H9 (cell line): ENCODE results near the gene MOV10. TPM values are rescaled to one million over a fixed set of nuclear protein-coding genes. Genes with fewer than 3 reads are reported as not detected.

Source experiments
- DNase-seq: peaks from one replicate; pipeline ENCODE4 v3.0.0-alpha.2; 2017
- H2AFZ ChIP-seq: one replicate; pipeline ENCODE4 v1.6.1; 2013; ENCODE audit warnings: mild to moderate bottlenecking, low read length, control low read depth, moderate library complexity
- H2AK5ac ChIP-seq: 2 replicates; pipeline ENCODE4 v1.6.1; 2013; ENCODE audit warnings: low read length, control low read depth, mixed read lengths; ENCODE audit not compliant: insufficient read length
- H2BK120ac ChIP-seq: one replicate; pipeline ENCODE4 v1.6.1; 2013; ENCODE audit warnings: low read depth, mild to moderate bottlenecking, low read length, control low read depth, inconsistent platforms; ENCODE audit not compliant: poor library complexity, severe bottlenecking
- H2BK12ac ChIP-seq: 2 replicates; pipeline ENCODE4 v1.6.1; 2013; ENCODE audit warnings: low read length, control low read depth, mixed read lengths, low read depth; ENCODE audit not compliant: insufficient read length
- H2BK15ac ChIP-seq: 2 replicates; pipeline ENCODE4 v1.6.1; 2013; ENCODE audit warnings: low read depth, low read length, control low read depth
- H2BK20ac ChIP-seq: one replicate; pipeline ENCODE4 v1.6.1; 2013; ENCODE audit warnings: low read depth, mild to moderate bottlenecking, low read length, control low read depth, inconsistent platforms; ENCODE audit not compliant: poor library complexity, severe bottlenecking
- H2BK5ac ChIP-seq: 2 replicates; pipeline ENCODE4 v1.6.1; 2013; ENCODE audit warnings: low read length, control low read depth, mixed read lengths; ENCODE audit not compliant: insufficient read length
- H3K14ac ChIP-seq: 2 replicates; pipeline ENCODE4 v1.6.1; 2013; ENCODE audit warnings: low read length, control low read depth; ENCODE audit not compliant: insufficient read depth
- H3K18ac ChIP-seq: 2 replicates; pipeline ENCODE4 v1.6.1; 2013; ENCODE audit warnings: low read depth, mild to moderate bottlenecking, mixed read lengths, low read length, control low read depth; ENCODE audit not compliant: insufficient read length
- H3K23ac ChIP-seq: 2 replicates; pipeline ENCODE4 v1.6.1; 2013; ENCODE audit warnings: low read length, control low read depth, mixed read lengths, low read depth; ENCODE audit not compliant: insufficient read length
- H3K23me2 ChIP-seq: 2 replicates; pipeline ENCODE4 v1.6.1; 2013; ENCODE audit warnings: low read depth, mild to moderate bottlenecking, mixed read lengths, low read length, control low read depth; ENCODE audit not compliant: insufficient read length, poor library complexity, severe bottlenecking
- H3K27ac ChIP-seq: 2 replicates; pipeline ENCODE4 v1.5.1; 2013; ENCODE audit warnings: low read length, control low read depth, mixed read lengths, low read depth; ENCODE audit not compliant: insufficient read length
- H3K27me3 ChIP-seq: 2 replicates; pipeline ENCODE4 v1.6.1; 2013; ENCODE audit warnings: low read length, control low read depth, inconsistent platforms; ENCODE audit not compliant: insufficient read depth
- H3K4ac ChIP-seq: 2 replicates; pipeline ENCODE4 v1.6.1; 2013; ENCODE audit warnings: low read depth, mild to moderate bottlenecking, control low read depth, inconsistent platforms, low read length, moderate library complexity
- H3K4me1 ChIP-seq: 2 replicates; pipeline ENCODE4 v1.6.1; 2013; ENCODE audit warnings: low read length, control low read depth, inconsistent platforms; ENCODE audit not compliant: insufficient read depth
- H3K4me2 ChIP-seq: 2 replicates; pipeline ENCODE4 v1.6.1; 2013; ENCODE audit warnings: low read length, control low read depth, mixed read lengths; ENCODE audit not compliant: insufficient read length, insufficient read depth
- H3K56ac ChIP-seq: 2 replicates; pipeline ENCODE4 v1.6.1; 2013; ENCODE audit warnings: low read depth, mild to moderate bottlenecking, mixed read lengths, low read length, control low read depth; ENCODE audit not compliant: insufficient read length
- H3K79me1 ChIP-seq: 2 replicates; pipeline ENCODE4 v1.6.1; 2013; ENCODE audit warnings: low read depth, mild to moderate bottlenecking, moderate library complexity, low read length, control low read depth, inconsistent platforms; ENCODE audit not compliant: insufficient read depth, poor library complexity, severe bottlenecking
- H3K79me2 ChIP-seq: 2 replicates; pipeline ENCODE4 v1.6.1; 2013; ENCODE audit warnings: low read length, control low read depth, inconsistent platforms; ENCODE audit not compliant: insufficient read depth
- H3K9ac ChIP-seq: 2 replicates; pipeline ENCODE4 v1.6.1; 2013; ENCODE audit warnings: low read length, control low read depth, mixed read lengths; ENCODE audit not compliant: insufficient read length; ENCODE audit errors: extremely low read depth
- H3K9me3 ChIP-seq: one replicate; pipeline ENCODE4 v1.6.1; 2013; ENCODE audit warnings: low read depth, low read length, inconsistent platforms; ENCODE audit not compliant: control insufficient read depth
- H3T11ph ChIP-seq: one replicate; pipeline ENCODE4 v1.6.1; 2013; ENCODE audit warnings: mild to moderate bottlenecking, low read length, control low read depth, inconsistent platforms
- H4K20me1 ChIP-seq: one replicate; pipeline ENCODE4 v1.6.1; 2013; ENCODE audit not compliant: control insufficient read depth, insufficient read length, insufficient read depth
- H4K5ac ChIP-seq: 2 replicates; pipeline ENCODE4 v1.6.1; 2013; ENCODE audit warnings: low read depth, mild to moderate bottlenecking, mixed read lengths, low read length, control low read depth; ENCODE audit not compliant: insufficient read length
- H4K8ac ChIP-seq: replicated peaks from 2 replicates; pipeline ENCODE4 v1.6.1; 2013; ENCODE audit warnings: low read length, control low read depth, mixed read lengths, low read depth; ENCODE audit not compliant: insufficient read length
- H4K91ac ChIP-seq: 2 replicates; pipeline ENCODE4 v1.6.1; 2013; ENCODE audit warnings: low read depth, mild to moderate bottlenecking, moderate library complexity, mixed read lengths, low read length, control low read depth; ENCODE audit not compliant: insufficient read length
- H3K27ac Mint-ChIP-seq, 3 experiments: 2 replicates in 2 of 3; 3 replicates in 1 of 3; pipeline ENCODE4 v1.8.0; 2020 to 2021; ENCODE audit warnings: mixed read lengths in 3 of 3, mild to moderate bottlenecking in 1 of 3, moderate library complexity in 1 of 3
- H3K27me3 Mint-ChIP-seq: 2 replicates; pipeline ENCODE4 v1.8.0; 2021; ENCODE audit warnings: low read depth, mild to moderate bottlenecking, moderate library complexity, mixed read lengths
- H3K36me3 Mint-ChIP-seq, 3 experiments: 2 replicates in 2 of 3; 3 replicates in 1 of 3; pipeline ENCODE4 v1.8.0; 2020 to 2021; ENCODE audit warnings: low read depth in 3 of 3, mixed read lengths in 3 of 3; ENCODE audit not compliant: insufficient read depth in 1 of 3
- H3K4me1 Mint-ChIP-seq, 2 experiments: 2 replicates each; pipeline ENCODE4 v1.8.0; 2020; ENCODE audit warnings: mixed read lengths in 2 of 2
- H3K4me3 Mint-ChIP-seq, 2 experiments: 2 replicates in 1 of 2; 3 replicates in 1 of 2; pipeline ENCODE4 v1.8.0; 2020 to 2021; ENCODE audit warnings: mild to moderate bottlenecking in 2 of 2, mixed read lengths in 2 of 2, moderate library complexity in 1 of 2
- H3K9me3 Mint-ChIP-seq, 2 experiments: 2 replicates in 1 of 2; 3 replicates in 1 of 2; pipeline ENCODE4 v1.8.0; 2020; ENCODE audit warnings: mild to moderate bottlenecking in 2 of 2, mixed read lengths in 2 of 2, moderate library complexity in 1 of 2
- WGBS: extraction: QIAGEN DNeasy Blood & Tissue Kit; methylation state at CpG from one replicate; pipeline ENCODE4 v1.1.7; 2013; ENCODE audit warnings: missing lambda C conversion rate, low lambda C conversion rate, mixed read lengths; ENCODE audit not compliant: insufficient read length; ENCODE audit errors: extremely low coverage; 5-methylcytosine and 5-hydroxymethylcytosine counted together
- total RNA-seq: library from RNA; stranded (reverse); gene quantifications from 2 replicates; pipeline ENCODE4 v1.2.1, GENCODE V29; 2021
- TF ChIP-seq, protein P1 (sequence below): fragments of 200-600 bp; sonication (generic); conservative IDR thresholded peaks from 3 replicates; pipeline ENCODE4 v1.8.0; 2021; ENCODE audit warnings: antibody characterized with exemption, mild to moderate bottlenecking

Gene MOV10
- total RNA-seq, 1 experiment from 2014 or later, result 77.8 TPM

DNA sequence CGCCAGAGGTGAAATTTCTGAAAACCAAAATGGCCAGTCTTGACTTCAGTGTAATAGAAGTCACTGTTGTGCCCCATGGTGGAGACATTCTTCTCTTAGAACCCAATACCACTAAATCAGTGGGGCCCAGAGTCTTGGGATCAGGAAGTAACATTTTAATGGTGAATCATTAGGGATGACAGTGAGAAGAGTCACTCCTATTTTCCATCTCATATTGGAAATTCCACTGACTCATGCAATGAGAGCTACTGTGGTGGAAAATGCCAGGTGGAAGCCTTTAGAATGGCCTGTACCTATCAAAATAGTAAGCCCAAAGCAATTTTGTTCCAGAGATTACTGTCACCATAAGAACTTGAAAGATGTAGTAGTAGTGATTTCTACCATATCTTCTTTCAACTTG, 61.3 kb downstream of the MOV10 start:
- peaks cover 30% of the 10 kb centered on the region for H3K27me3 Mint-ChIP-seq
- Histone ChIP-seq H3T11ph (no peak overlapping the region), H3K14ac (no peak overlapping the region), H3K4me2 (no peak overlapping the region), H3K56ac (no peak overlapping the region), H3K9ac (no peak overlapping the region), H2BK120ac (no peak overlapping the region), H4K20me1 (no peaks in the 10 kb centered on the region), H4K8ac (no peak overlapping the region), H2BK20ac (no peak overlapping the region), H2BK15ac (no peak overlapping the region), H3K23me2 (no peaks in the 10 kb centered on the region), H3K23ac (no peak overlapping the region), H4K5ac (no peak overlapping the region), H3K79me1 (no peaks in the 10 kb centered on the region), H3K4ac (no peak overlapping the region), H2BK12ac (no peak overlapping the region), H4K91ac (no peak overlapping the region), H3K27me3 (no peaks in the 10 kb centered on the region), H2BK5ac (no peak overlapping the region), H3K79me2 (no peaks in the 10 kb centered on the region), H3K18ac (no peak overlapping the region), H3K27ac (no peak overlapping the region), H3K9me3 (no peaks in the 10 kb centered on the region), H2AK5ac (no peak overlapping the region), H2AFZ (no peak overlapping the region), H3K4me1 (no peaks in the 10 kb centered on the region)
- no peak for DNase-seq
- no peak overlapping the region for H3K27ac Mint-ChIP-seq
- H3K9me3 Mint-ChIP-seq, result no peaks in the 10 kb centered on the region
- TF ChIP-seq, protein P1, sequence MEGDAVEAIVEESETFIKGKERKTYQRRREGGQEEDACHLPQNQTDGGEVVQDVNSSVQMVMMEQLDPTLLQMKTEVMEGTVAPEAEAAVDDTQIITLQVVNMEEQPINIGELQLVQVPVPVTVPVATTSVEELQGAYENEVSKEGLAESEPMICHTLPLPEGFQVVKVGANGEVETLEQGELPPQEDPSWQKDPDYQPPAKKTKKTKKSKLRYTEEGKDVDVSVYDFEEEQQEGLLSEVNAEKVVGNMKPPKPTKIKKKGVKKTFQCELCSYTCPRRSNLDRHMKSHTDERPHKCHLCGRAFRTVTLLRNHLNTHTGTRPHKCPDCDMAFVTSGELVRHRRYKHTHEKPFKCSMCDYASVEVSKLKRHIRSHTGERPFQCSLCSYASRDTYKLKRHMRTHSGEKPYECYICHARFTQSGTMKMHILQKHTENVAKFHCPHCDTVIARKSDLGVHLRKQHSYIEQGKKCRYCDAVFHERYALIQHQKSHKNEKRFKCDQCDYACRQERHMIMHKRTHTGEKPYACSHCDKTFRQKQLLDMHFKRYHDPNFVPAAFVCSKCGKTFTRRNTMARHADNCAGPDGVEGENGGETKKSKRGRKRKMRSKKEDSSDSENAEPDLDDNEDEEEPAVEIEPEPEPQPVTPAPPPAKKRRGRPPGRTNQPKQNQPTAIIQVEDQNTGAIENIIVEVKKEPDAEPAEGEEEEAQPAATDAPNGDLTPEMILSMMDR, result no peak
- H3K4me3 Mint-ChIP-seq, result no peak overlapping the region
- no peaks in the 10 kb centered on the region for H3K36me3 Mint-ChIP-seq
- H3K4me1 Mint-ChIP-seq, result peaks cover 4 to 6% of the 10 kb centered on the region in 2 experiments; a peak in 2 of 4 replicates
- no CpG with 5 or more reads among the region's 1 CpG for WGBS
